ENCODE measurements around the gene IMPA2.

Gene IMPA2

GRCh38 chr18:12021077-12021476 lies 39.8 kb downstream of the IMPA2 start:
- no peak for TF ChIP-seq CTCF (conservative IDR thresholded peaks at IDR 0.05; ENCODE audit: low read depth, low read length)
- no peaks in the 10 kb centered on the region for H4K20me1 ChIP-seq (ENCODE audit: insufficient read depth)
- H2AFZ ChIP-seq (ENCODE audit: low read depth): no peak overlapping the region
- no peak overlapping the region for H3K9ac ChIP-seq
- no peaks in the 10 kb centered on the region for H3K36me3 ChIP-seq (ENCODE audit: insufficient read depth)
- H3K79me2 ChIP-seq (ENCODE audit: insufficient read depth, low read depth): no peaks in the 10 kb centered on the region
- H3K4me2 ChIP-seq: no peak overlapping the region
- no peaks in the 10 kb centered on the region for H3K27me3 ChIP-seq (ENCODE audit: insufficient read depth, low read depth)
- no peak overlapping the region for H3K4me3 ChIP-seq (IDR thresholded peaks at IDR 0.05; ENCODE audit: insufficient read depth, low read depth, low read length)
- no peaks in the 10 kb centered on the region for H3K4me1 ChIP-seq (ENCODE audit: low read depth, poor library complexity, severe bottlenecking)
- H3K27ac ChIP-seq: no peak overlapping the region

- H3K4me2 ChIP-seq: no peak overlapping the region
- no peaks in the 10 kb centered on the region for H4K20me1 ChIP-seq (ENCODE audit: insufficient read depth)
- no peak overlapping the region for H3K27ac ChIP-seq
- no peaks in the 10 kb centered on the region for H3K4me1 ChIP-seq (ENCODE audit: low read depth, poor library complexity, severe bottlenecking)
- H3K36me3 ChIP-seq (ENCODE audit: insufficient read depth): no peaks in the 10 kb centered on the region
- no peak for TF ChIP-seq CTCF (conservative IDR thresholded peaks at IDR 0.05; ENCODE audit: low read depth, low read length)
- no peak overlapping the region for H3K9ac ChIP-seq
- no peaks in the 10 kb centered on the region for H3K27me3 ChIP-seq (ENCODE audit: insufficient read depth, low read depth)
- H2AFZ ChIP-seq (ENCODE audit: low read depth): no peak overlapping the region
- H3K79me2 ChIP-seq (ENCODE audit: insufficient read depth, low read depth): no peaks in the 10 kb centered on the region
- H3K4me3 ChIP-seq (IDR thresholded peaks at IDR 0.05; ENCODE audit: insufficient read depth, low read depth, low read length): no peak overlapping the region
Observed at GRCh38 chr18:12021596-12021995, 40.3 kb downstream of the IMPA2 start.

GRCh38 chr18:12023375-12023774 lies 42.1 kb downstream of the IMPA2 start:
- TF ChIP-seq CTCF (conservative IDR thresholded peaks at IDR 0.05; ENCODE audit: low read depth, low read length): no peak
- H3K4me1 ChIP-seq (ENCODE audit: low read depth, poor library complexity, severe bottlenecking): no peaks in the 10 kb centered on the region
- H3K36me3 ChIP-seq (ENCODE audit: insufficient read depth): no peaks in the 10 kb centered on the region
- H3K4me3 ChIP-seq (IDR thresholded peaks at IDR 0.05; ENCODE audit: insufficient read depth, low read depth, low read length): no peak overlapping the region
- H3K9ac ChIP-seq: no peak overlapping the region
- no peak overlapping the region for H3K4me2 ChIP-seq
- no peak overlapping the region for H3K27ac ChIP-seq
- H4K20me1 ChIP-seq (ENCODE audit: insufficient read depth): no peaks in the 10 kb centered on the region
- H2AFZ ChIP-seq (ENCODE audit: low read depth): no peak overlapping the region
- H3K27me3 ChIP-seq (ENCODE audit: insufficient read depth, low read depth): no peaks in the 10 kb centered on the region
- no peaks in the 10 kb centered on the region for H3K79me2 ChIP-seq (ENCODE audit: insufficient read depth, low read depth)

GRCh38 chr18:12026562-12026961 lies 45.3 kb downstream of the IMPA2 start:
- Histone ChIP-seq H3K36me3 (ENCODE audit: insufficient read depth) (no peaks in the 10 kb centered on the region), H3K79me2 (ENCODE audit: insufficient read depth, low read depth) (no peaks in the 10 kb centered on the region), H3K4me2 (no peak overlapping the region), H3K9ac (no peak overlapping the region), H4K20me1 (ENCODE audit: insufficient read depth) (no peaks in the 10 kb centered on the region), H3K27me3 (ENCODE audit: insufficient read depth, low read depth) (no peaks in the 10 kb centered on the region), H3K4me3 (IDR thresholded peaks at IDR 0.05; ENCODE audit: insufficient read depth, low read depth, low read length) (no peak overlapping the region), H3K27ac (no peak overlapping the region), H2AFZ (ENCODE audit: low read depth) (no peak overlapping the region), H3K4me1 (ENCODE audit: low read depth, poor library complexity, severe bottlenecking) (no peaks in the 10 kb centered on the region)
- TF ChIP-seq CTCF (conservative IDR thresholded peaks at IDR 0.05; ENCODE audit: low read depth, low read length): no peak

GRCh38 chr18:12027046-12027445 lies 45.7 kb downstream of the IMPA2 start:
- Histone ChIP-seq H4K20me1 (ENCODE audit: insufficient read depth) (no peaks in the 10 kb centered on the region), H3K36me3 (ENCODE audit: insufficient read depth) (no peaks in the 10 kb centered on the region), H3K27me3 (ENCODE audit: insufficient read depth, low read depth) (no peaks in the 10 kb centered on the region), H3K27ac (no peak overlapping the region), H3K4me1 (ENCODE audit: low read depth, poor library complexity, severe bottlenecking) (no peaks in the 10 kb centered on the region), H3K4me3 (IDR thresholded peaks at IDR 0.05; ENCODE audit: insufficient read depth, low read depth, low read length) (no peak overlapping the region), H3K4me2 (no peak overlapping the region), H3K79me2 (ENCODE audit: insufficient read depth, low read depth) (no peaks in the 10 kb centered on the region), H2AFZ (ENCODE audit: low read depth) (no peak overlapping the region), H3K9ac (no peak overlapping the region)
- no peak for TF ChIP-seq CTCF (conservative IDR thresholded peaks at IDR 0.05; ENCODE audit: low read depth, low read length)
